ENCODE data around the gene KLK15. TPM values are rescaled to one million over a fixed set of nuclear protein-coding genes. Genes with fewer than 3 reads are reported as not detected.

Gene KLK15
- total and polyA plus RNA-seq, 2 donors (not counting 3 experiments of a cell fraction or from before 2014, with no cell fraction given): not detected

DNA sequence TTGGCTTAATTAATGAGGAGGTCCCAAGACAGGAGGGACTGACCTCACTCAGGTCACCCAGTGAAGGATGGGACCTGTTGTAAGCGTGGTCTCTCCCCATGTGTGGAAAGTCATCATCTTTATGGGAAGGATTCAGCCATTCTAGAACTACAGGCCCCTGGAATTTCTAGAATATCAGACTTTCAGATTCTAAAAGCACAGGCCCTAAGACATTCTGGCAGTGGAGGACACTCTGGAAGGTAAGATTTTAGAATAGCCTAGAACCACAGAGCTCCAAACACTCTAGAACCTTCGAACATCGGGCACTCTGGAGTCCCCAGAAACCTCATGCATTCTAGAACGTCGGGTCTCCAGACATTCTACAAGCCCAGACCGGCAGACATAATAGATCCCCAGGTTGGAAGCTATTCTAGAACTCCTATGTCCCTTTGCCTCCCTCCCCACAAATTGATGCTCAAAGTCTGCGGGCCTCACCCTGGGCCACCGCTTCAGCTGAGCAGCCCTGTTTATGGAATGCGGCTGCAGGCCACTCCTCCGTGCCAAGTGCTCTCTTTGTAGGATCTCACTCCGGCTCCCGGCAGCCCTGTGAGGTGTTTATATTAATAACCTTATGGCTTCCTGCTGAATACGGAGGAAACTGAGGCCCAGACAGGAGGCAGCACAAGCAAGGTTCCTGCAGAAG, 1.9 kb upstream of the KLK15 start:
- CTCF ChIA-PET: no interaction called here
- Histone ChIP-seq H3K9ac (replicated peaks; ENCODE audit: extremely low read depth, insufficient read depth, low read length) (no peak overlapping the region), H3K79me2 (ENCODE audit: control insufficient read depth, insufficient read depth, low read length) (no peaks in the 10 kb centered on the region), H3K4me1 (ENCODE audit: control insufficient read depth, extremely low read depth, insufficient read depth, low read length) (peaks cover 4% of the 10 kb centered on the region), H3K9me1 (replicated peaks; ENCODE audit: control insufficient read depth, extremely low read depth, insufficient read depth, low read length) (no peaks in the 10 kb centered on the region), H3K27ac (ENCODE audit: insufficient read depth, low read depth, low read length) (no peak overlapping the region), H3K36me3 (ENCODE audit: control insufficient read depth in 2 of 2, extremely low read depth in 1 of 2, insufficient read depth in 2 of 2, low read length in 2 of 2) (no peaks in the 10 kb centered on the region), H3K9me3 (replicated peaks; ENCODE audit: control insufficient read depth, insufficient read depth, low read length) (no peaks in the 10 kb centered on the region), H3K4me2 (ENCODE audit: insufficient read depth, low read length) (peak overlapping the region; percentile 58), H3K27me3 (ENCODE audit: control insufficient read depth in 2 of 2, insufficient read depth in 2 of 2, low read length in 2 of 2) (no peaks in the 10 kb centered on the region), H3K4me3 (replicated peaks in 1 of 3; ENCODE audit: insufficient read depth in 1 of 3, low read depth in 1 of 3, low read length in 3 of 3) (peak overlapping the region; percentile 5 to 61 (median 60)), H4K20me1 (replicated peaks; ENCODE audit: control insufficient read depth, extremely low read depth, insufficient read depth, low read length) (no peaks in the 10 kb centered on the region), H2AFZ (ENCODE audit: low read depth, low read length) (peak overlapping the region; percentile 97)
- no TSS peak for BruUV-seq (replicated peaks)
- FAIRE-seq (no peak), DNase-seq (ENCODE audit: low read depth, low spot score) (no peak)
- intact Hi-C loops (cut with micrococcal nuclease) (loop anchor here (1.0 kb wide), 1 partner anchor 30 kb away; no protein-coding TSS in a partner anchor), dilution Hi-C loops (cut with MboI; ENCODE audit: extremely low pct_ligation_motif_present, low sequenced_read_pairs) (no loop called here)
- no peak for TF ChIP-seq GATA2 (IDR thresholded peaks at IDR 0.05; ENCODE audit: insufficient read depth, insufficient read length, low read depth, low read length)
- no peak for TF ChIP-seq POLR2AphosphoS5 (IDR thresholded peaks at IDR 0.05; ENCODE audit: insufficient read depth, low read depth, low read length)
- TF ChIP-seq MYC (IDR thresholded peaks at IDR 0.05; ENCODE audit: low read depth, low read length): no peak
- TF ChIP-seq, protein P1, sequence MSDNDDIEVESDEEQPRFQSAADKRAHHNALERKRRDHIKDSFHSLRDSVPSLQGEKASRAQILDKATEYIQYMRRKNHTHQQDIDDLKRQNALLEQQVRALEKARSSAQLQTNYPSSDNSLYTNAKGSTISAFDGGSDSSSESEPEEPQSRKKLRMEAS (IDR thresholded peaks at IDR 0.05; ENCODE audit: insufficient read depth, insufficient read length): no peak
- TF ChIP-seq EZH2 (IDR thresholded peaks at IDR 0.05; ENCODE audit: borderline replicate concordance, low read depth, low read length, severe bottlenecking): peak; percentile 12
- TF ChIP-seq, protein P2, sequence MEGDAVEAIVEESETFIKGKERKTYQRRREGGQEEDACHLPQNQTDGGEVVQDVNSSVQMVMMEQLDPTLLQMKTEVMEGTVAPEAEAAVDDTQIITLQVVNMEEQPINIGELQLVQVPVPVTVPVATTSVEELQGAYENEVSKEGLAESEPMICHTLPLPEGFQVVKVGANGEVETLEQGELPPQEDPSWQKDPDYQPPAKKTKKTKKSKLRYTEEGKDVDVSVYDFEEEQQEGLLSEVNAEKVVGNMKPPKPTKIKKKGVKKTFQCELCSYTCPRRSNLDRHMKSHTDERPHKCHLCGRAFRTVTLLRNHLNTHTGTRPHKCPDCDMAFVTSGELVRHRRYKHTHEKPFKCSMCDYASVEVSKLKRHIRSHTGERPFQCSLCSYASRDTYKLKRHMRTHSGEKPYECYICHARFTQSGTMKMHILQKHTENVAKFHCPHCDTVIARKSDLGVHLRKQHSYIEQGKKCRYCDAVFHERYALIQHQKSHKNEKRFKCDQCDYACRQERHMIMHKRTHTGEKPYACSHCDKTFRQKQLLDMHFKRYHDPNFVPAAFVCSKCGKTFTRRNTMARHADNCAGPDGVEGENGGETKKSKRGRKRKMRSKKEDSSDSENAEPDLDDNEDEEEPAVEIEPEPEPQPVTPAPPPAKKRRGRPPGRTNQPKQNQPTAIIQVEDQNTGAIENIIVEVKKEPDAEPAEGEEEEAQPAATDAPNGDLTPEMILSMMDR (IDR thresholded peaks at IDR 0.05; ENCODE audit: extremely low read depth in 1 of 2, insufficient read depth in 1 of 2, low read depth in 1 of 2, low read length in 2 of 2): no peak
- POLR2A ChIA-PET: no interaction called here

Measured in endothelial cell of umbilical vein (primary cell).